ACHN (cell line): ENCODE results near the gene SETD3.

Experiments used
- DNase-seq: peaks from one replicate; pipeline ENCODE4 v3.0.0-alpha.2; 2015
- in situ Hi-C: cut with HindIII; loops from 2 replicates; pipeline ENCODE4 v1.10.0; 2017; ENCODE audit warnings: low sequenced_read_pairs, low pct_ligation_motif_present, low pct_unique_long_range_greater_than_20kb

SETD3 gene

DNA sequence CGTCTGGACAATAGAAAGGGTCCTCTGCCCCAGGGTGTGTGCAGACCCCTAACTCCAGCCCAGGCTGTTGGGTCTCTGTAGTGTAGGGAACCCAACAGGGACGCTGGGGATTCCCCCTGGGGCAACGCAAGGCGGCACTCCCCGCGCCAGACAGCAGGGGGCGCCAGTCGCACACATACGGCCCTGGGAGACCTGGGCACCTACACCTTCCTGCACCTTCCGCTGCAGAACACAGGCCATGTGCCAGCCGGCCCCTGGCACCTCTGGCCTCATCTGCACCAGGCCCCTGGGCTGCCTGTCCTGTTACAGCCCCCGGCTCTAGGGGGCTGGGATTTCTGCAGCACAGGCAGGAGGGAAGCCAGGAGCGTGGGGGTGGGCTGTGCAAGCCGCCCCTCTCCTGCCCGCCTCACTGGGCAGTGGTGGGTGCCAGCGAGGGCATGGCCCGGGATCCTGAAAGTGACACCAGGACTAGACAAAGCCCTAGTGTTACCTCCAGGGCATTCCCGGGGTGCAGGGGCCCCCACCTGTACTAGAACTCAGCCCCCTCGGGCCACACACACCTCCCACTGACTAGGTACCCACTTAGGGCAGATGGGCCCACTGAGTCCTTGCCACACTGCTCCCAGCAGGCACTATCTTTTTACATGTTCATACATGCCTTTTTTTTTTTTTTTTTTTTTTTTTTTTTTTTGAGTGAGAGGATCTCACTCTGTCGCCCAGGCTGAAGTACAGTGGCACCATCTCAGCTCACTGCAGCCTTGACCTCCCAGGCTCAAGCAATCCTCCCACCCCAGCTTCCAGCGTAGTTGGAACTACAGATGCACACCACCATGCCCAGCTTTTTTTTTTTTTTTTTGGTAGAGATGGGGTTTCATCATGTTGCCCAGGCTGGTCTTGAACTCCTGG is 38.0 kb upstream of the SETD3 start:
- peak; percentile 53 for DNase-seq
- in situ Hi-C loops = no loop called here

- in situ Hi-C loops = no loop called here
- no peak for DNase-seq
These were observed 37.2 kb upstream of the SETD3 start for GRCh38 chr14:99517643-99518381.

GRCh38 chr14:99516871-99517642 is 36.4 kb upstream of the SETD3 start:
- in situ Hi-C loops = no loop called here
- no peak for DNase-seq

DNA sequence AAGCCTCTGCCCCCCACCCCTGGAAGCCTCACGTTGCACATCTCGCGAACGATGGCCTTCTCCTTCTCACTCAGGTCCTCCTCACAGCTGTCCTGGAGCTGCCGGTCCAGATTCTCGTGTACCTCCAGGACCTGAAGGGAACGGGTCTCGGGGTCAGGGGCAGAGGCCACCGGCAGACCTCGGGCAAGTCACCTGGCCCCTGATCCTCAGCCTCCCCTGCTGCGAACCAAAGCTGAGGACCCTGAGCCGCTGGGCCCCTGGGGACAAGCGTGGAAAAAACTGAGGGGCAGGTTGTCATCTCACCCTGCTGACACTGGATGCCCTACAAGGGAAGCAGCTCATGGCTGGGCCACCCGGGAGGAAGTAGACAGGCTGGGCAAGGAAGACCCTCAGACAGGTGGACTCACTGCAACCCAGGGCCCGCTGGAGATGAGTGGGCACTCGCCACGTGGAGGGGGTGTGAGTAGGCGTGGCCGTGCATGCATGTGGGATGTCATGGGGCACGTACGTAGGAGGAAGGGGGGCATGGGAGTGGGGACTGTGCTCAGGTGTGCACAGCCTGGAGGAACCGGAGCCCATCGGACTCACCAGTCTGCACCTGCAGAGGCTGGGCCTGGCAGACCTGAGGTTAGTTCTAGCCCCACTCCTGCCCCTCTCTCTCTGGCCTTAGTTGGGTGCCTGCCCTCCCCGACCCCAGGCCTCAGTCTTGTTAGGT is 35.7 kb upstream of the SETD3 start:
- no peak for DNase-seq
- in situ Hi-C loops = no loop called here

DNA sequence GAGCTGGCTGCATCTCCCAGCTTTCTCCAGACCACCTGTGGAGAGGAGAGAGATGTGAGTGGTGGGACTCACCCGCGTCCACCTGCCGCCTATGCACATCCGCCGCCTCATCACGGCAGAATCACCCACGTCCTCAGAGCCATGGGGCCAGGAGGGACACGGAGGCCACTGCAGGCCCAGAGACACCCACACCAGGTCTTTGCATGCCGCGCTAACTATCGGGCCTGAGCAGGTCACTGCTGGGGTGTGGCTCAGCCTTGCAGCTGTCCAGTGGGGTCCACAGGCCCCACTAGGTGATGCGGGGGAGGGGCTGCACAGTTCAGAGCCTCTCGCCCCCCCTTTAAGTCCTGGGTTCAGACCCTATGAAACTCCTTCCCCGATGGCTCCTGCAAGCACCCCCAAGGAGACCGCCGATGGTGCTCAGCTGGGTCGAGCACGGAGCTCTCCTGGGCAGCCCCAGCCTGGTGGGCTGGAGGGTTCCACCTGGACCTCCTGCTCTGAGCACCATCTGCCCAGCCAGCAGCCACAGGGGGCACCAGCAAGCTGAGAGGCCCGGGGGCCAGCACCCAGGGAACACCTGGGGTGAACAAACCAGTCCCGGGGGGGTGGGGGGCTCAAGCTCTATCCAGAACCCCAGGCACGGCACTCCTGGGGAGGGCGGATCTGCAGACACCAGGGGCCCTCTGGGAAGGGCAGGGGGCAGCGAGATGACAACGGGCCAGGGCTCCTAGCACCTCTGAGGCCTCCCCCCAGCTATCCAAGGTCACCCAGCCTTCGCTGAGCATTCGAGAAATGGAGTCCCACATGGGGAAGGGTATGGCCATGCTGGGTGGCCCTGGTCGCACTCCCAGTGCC is 34.9 kb upstream of the SETD3 start:
- no peak for DNase-seq
- in situ Hi-C loops = no loop called here

- in situ Hi-C loops = no loop called here
- DNase-seq = no peak
These were observed 34.1 kb upstream of the SETD3 start for GRCh38 chr14:99514552-99515300.

DNA sequence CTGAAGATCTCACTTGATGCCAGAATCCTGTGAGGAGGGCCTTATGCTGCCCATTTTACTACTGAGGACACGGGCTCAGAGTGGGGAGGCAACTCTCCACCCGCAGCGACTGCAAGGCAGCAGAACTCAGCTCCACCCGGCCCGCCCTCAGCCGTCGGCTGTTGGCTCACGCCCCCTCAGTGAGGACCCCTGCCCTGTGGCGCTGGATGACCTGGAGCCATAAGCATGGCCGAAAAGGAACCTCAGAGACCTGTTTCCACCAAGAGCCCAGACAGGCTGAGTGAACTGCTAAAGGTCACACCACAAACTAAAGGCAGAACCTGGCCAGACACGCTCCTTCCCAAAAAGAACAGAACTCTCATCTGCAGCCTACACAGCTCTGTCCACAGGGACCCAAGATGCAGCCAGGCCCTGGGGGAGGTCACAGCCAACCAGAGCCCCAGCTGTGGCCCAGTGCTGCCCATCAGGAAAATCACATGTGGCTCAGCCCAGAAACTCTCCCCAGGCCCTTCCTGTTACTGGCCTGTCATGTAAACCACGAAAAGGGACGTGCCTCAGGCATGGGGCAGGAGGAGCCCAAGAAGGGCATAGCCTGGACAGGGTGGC is 33.4 kb upstream of the SETD3 start:
- no peak for DNase-seq
- in situ Hi-C loops = no loop called here

DNA sequence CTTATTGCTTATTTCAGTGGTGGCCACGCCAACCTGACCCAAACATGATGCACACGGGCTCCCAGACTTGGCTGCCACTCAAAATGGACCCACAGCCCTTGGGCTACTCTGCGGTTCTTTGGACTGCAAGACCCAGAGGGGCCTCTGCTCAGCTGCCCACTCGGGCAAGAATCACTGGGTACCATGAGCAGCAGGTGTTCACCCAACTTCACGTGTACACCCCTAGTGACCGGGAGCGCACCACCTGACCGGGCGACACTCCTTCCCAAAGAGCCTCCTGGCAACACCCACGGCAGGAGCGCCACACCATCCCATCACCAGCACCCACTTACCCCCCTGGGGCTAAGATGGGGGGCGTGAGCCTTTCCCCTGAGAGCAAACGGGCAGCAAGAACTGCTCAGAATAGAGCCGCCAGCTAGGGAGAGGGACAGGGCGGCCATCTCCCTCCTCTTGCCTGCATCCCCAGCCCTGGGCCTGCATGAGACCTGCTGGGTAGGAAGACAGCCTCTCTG is 32.6 kb upstream of the SETD3 start:
- no peak for DNase-seq
- in situ Hi-C loops = no loop called here

DNA sequence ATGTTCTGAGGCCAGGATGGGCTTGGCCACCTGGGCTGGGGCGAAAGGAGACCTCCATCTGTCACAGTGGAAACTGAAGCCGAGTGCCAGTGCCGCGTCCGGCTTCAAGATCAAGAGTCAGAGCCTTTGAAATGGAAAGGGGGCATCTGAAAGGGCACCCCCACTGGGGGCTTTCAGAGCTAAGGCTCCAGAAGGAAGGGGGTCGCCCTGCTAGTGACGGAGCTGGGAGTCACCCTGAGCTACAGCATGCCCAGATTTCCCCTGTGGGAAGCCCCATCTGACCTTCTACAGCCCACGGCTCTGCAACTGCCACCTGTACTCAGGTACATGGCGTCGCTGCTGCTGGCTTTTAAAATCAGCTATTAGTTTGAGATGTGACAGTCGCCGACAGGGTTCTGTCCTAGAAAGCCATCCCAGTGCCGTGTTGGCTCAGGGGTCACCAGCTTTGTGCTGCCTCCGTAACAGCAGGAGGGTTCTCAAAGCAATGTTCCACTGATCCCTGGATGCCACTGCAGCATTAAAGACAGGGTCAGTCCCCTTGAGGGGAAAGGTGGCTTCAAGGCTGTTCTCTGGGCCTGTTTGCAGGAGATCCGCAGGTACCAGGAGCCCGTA is 32.0 kb upstream of the SETD3 start:
- DNase-seq = no peak
- in situ Hi-C loops = no loop called here

DNA sequence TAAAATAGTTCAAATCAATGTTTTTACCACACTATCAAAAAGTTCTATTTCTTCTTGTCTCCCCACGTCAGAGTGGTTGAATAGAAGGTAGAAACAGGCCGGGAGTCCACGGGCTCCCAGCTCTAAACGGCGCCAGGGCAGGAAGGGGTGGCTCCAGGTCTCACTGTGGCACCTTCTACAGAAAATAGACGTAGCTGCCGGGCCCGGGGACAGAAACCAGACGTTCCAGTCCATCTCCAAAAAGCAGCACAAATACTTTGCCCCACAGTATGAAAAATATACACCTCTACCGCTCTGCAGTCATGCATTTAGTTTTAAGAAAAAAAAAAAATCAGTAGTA is 31.4 kb upstream of the SETD3 start:
- in situ Hi-C loops = no loop called here
- no peak for DNase-seq

DNA sequence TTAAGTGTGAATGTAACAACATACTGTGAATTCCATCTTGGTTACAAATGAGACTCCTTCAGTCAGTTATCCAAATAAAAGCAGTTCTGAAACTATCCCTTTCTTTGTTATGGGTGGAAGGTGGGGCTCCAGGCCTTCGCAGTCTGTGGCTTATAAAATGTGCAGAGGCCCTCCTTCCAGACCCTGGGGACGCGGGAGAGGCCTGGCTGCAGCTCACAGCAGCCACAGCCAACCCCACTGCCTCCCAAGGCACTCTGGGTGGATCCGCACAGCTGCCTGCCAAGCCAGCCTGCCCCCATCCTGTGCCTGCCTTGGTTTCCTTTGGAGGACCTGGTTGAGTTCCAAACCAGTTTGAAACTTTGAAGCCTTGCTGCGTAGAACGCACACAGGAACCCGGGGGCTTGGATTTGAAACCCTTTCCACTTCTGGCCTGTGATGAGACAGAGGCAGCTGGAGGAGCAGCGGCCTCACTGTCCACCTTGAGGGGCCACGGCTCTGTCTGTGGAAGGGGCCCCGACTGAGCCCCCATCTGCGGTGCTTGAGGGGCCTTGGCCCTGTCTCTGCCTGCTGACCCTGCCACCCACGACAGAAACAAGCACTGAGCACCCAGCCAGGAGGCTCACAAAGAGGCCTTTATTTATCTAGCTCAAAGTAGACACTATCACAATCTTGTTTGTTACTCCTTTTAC is 30.9 kb upstream of the SETD3 start:
- in situ Hi-C loops = no loop called here
- DNase-seq = no peak

- DNase-seq = no peak
- in situ Hi-C loops = no loop called here
These were observed 30.0 kb upstream of the SETD3 start for GRCh38 chr14:99510556-99511139.

DNA sequence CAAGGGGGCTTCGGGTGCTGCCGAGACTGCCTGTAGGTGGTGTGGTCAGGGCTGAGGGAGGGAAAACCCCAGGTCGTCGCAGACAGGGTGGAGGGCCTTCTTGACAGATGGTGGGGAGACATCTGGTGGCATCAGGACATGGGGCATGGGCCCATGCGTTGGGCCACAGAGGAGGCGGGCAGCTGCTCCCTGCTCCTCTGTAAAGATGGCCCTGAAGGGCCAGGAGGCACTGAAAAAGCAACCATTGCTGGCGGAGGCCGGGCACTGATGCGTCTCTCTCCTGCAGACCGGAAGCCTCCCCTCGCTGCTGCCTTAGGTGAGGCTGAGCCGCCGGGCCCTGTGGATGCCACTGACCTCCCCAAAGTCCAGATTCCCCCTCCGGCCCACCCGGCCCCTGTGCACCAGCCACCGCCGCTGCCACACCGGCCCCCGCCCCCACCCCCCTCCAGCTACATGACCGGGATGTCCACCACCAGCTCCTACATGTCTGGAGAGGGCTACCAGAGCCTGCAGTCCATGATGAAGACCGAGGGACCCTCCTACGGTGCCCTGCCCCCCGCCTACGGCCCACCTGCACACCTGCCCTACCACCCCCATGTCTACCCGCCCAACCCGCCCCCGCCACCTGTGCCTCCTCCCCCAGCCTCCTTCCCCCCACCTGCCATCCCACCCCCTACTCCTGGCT is 29.4 kb upstream of the SETD3 start:
- in situ Hi-C loops = no loop called here
- no peak for DNase-seq

DNA sequence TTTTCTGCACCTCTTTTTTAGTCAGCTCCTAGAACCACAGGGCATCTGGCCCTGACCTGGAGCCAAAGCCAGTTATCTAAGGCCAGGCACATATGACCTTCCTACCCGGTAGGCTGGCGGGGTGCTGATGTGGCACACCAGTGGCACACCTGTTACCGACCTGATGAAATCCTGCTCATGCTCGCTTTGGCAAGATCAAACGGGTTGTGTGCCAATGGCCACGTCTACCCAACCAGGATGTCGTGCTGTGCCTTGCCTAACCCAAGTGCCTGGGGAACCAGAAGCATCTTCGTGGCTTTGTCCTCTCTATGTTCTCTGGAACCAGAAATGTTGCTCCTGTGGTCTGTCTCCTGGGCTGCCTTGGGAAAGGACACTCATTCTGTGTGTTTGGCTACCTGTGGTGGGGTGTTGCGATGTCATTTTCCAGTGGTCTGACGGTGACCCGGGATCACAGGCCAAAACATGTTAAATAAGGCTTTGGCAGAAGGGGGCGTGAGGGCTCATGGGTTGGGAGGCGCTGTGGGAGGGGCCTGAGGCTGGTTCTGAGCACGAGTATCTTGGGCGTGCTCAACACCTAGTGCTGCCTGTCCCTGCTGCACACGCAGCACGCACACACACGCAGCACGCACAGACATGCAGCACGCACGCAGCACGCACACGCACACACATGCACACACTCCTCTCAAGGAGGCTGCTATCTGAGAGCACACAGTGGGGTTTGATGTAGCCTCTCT is 28.4 kb upstream of the SETD3 start:
- DNase-seq = no peak
- in situ Hi-C loops = no loop called here
